MM.1S (cell line): ENCODE results near the gene CPPED1.

ENCODE experiments used
- DNase-seq: peaks from one replicate; pipeline ENCODE4 v3.0.0-alpha.2; 2015
- H2AFZ ChIP-seq: fragments of 300-600 bp; sonication (generic); 2 replicates; pipeline ENCODE4 v1.6.0; 2016; ENCODE audit warnings: antibody characterized with exemption, low read length
- H3F3A ChIP-seq: fragments of 300-600 bp; sonication (generic); 2 replicates; pipeline ENCODE4 v1.6.1; 2016; ENCODE audit warnings: mild to moderate bottlenecking, antibody characterized with exemption, low read length, moderate library complexity, mixed read lengths; ENCODE audit not compliant: insufficient read depth
- H3K27ac ChIP-seq: fragments of 300-600 bp; sonication (generic); 2 replicates; pipeline ENCODE4 v1.5.1; 2016; ENCODE audit warnings: mild to moderate bottlenecking, low read length
- H3K27me3 ChIP-seq: fragments of 300-600 bp; sonication (generic); replicated peaks from 2 replicates; pipeline ENCODE4 v1.6.0; 2016; ENCODE audit warnings: low read length; ENCODE audit not compliant: insufficient read depth
- H3K36me3 ChIP-seq: fragments of 300-600 bp; sonication (generic); replicated peaks from 2 replicates; pipeline ENCODE4 v1.6.1; 2016; ENCODE audit warnings: mild to moderate bottlenecking, low read length, mixed read lengths; ENCODE audit not compliant: insufficient read depth
- H3K4me1 ChIP-seq: fragments of 300-600 bp; sonication (generic); 2 replicates; pipeline ENCODE4 v1.6.1; 2016; ENCODE audit warnings: low read length, mixed read lengths
- H3K4me2 ChIP-seq: fragments of 300-600 bp; sonication (generic); 2 replicates; pipeline ENCODE4 v1.6.0; 2016; ENCODE audit warnings: low read depth, low read length
- H3K4me3 ChIP-seq: fragments of 300-600 bp; sonication (generic); 2 replicates; pipeline ENCODE4 v1.5.1; 2016; ENCODE audit warnings: low read length, mixed read lengths
- H3K79me2 ChIP-seq: fragments of 300-600 bp; sonication (generic); 2 replicates; pipeline ENCODE4 v1.6.1; 2016; ENCODE audit warnings: mixed run types, low read length, mixed read lengths
- H3K9ac ChIP-seq: fragments of 300-600 bp; sonication (generic); 2 replicates; pipeline ENCODE4 v1.6.1; 2016; ENCODE audit warnings: low read length, mixed read lengths
- H3K9me2 ChIP-seq: fragments of 300-600 bp; sonication (generic); replicated peaks from 2 replicates; pipeline ENCODE4 v1.6.1; 2016; ENCODE audit warnings: mild to moderate bottlenecking, low read length, mixed read lengths; ENCODE audit not compliant: insufficient read depth
- H3K9me3 ChIP-seq: fragments of 300-600 bp; sonication (generic); replicated peaks from 2 replicates; pipeline ENCODE4 v1.6.1; 2016; ENCODE audit warnings: mild to moderate bottlenecking, low read length, mixed read lengths; ENCODE audit not compliant: insufficient read depth
- H4K20me1 ChIP-seq: fragments of 300-600 bp; sonication (generic); 2 replicates; pipeline ENCODE4 v1.6.1; 2016; ENCODE audit warnings: mild to moderate bottlenecking, low read length, moderate library complexity, mixed read lengths; ENCODE audit not compliant: insufficient read depth
- CTCF ChIP-seq: fragments of 300-600 bp; sonication (generic); IDR thresholded peaks from 2 replicates; pipeline ENCODE4 v1.5.1; 2016; ENCODE audit warnings: antibody characterized with exemption, low read length, mixed read lengths
- EZH2 ChIP-seq: fragments of 300-600 bp; sonication (generic); optimal IDR thresholded peaks from 2 replicates; pipeline ENCODE3; 2017; ENCODE audit warnings: low read depth, mild to moderate bottlenecking, antibody characterized with exemption, low read length, mixed read lengths
- EZH2phosphoT487 ChIP-seq: fragments of 300-600 bp; sonication (generic); IDR thresholded peaks from 2 replicates; pipeline ENCODE4 v1.6.1; 2018; ENCODE audit warnings: antibody characterized with exemption, low read length

CPPED1 gene

GRCh38 chr16:12752159-12752558, 51.5 kb downstream of the CPPED1 start:
- no peaks in the 10 kb centered on the region for H3K9me3 ChIP-seq
- H2AFZ ChIP-seq: no peak overlapping the region
- no peak overlapping the region for H3K4me2 ChIP-seq
- H3K79me2 ChIP-seq: no peaks in the 10 kb centered on the region
- no peaks in the 10 kb centered on the region for H3K9me2 ChIP-seq
- H3K27ac ChIP-seq: no peak overlapping the region
- H3K36me3 ChIP-seq: no peaks in the 10 kb centered on the region
- H4K20me1 ChIP-seq: no peaks in the 10 kb centered on the region
- H3K4me1 ChIP-seq: no peaks in the 10 kb centered on the region
- no peak overlapping the region for H3K9ac ChIP-seq
- H3K27me3 ChIP-seq: no peaks in the 10 kb centered on the region
- H3F3A ChIP-seq: no peaks in the 10 kb centered on the region
- TF ChIP-seq EZH2phosphoT487: no peak
- TF ChIP-seq EZH2: no peak
- no peak for TF ChIP-seq CTCF
- DNase-seq: no peak
- H3K4me3 ChIP-seq: no peak overlapping the region

- H2AFZ ChIP-seq: no peak overlapping the region
- no peak overlapping the region for H3K27ac ChIP-seq
- no peaks in the 10 kb centered on the region for H3K27me3 ChIP-seq
- H3K4me3 ChIP-seq: no peak overlapping the region
- H3K4me2 ChIP-seq: no peak overlapping the region
- H3K36me3 ChIP-seq: no peaks in the 10 kb centered on the region
- H3K9me2 ChIP-seq: no peaks in the 10 kb centered on the region
- no peaks in the 10 kb centered on the region for H3K4me1 ChIP-seq
- DNase-seq: no peak
- TF ChIP-seq EZH2phosphoT487 (no peak), CTCF (no peak), EZH2 (no peak)
- no peak overlapping the region for H3K9ac ChIP-seq
- no peaks in the 10 kb centered on the region for H3K79me2 ChIP-seq
- no peaks in the 10 kb centered on the region for H4K20me1 ChIP-seq
- no peaks in the 10 kb centered on the region for H3K9me3 ChIP-seq
- no peaks in the 10 kb centered on the region for H3F3A ChIP-seq
These were observed 53.2 kb downstream of the CPPED1 start for GRCh38 chr16:12750554-12750918.

GRCh38 chr16:12749076-12749475, 54.6 kb downstream of the CPPED1 start:
- no peaks in the 10 kb centered on the region for H3K27me3 ChIP-seq
- H3K79me2 ChIP-seq: no peaks in the 10 kb centered on the region
- TF ChIP-seq EZH2phosphoT487 (no peak), EZH2 (no peak), CTCF (no peak)
- H3K9me2 ChIP-seq: no peaks in the 10 kb centered on the region
- no peaks in the 10 kb centered on the region for H3K36me3 ChIP-seq
- no peaks in the 10 kb centered on the region for H4K20me1 ChIP-seq
- no peaks in the 10 kb centered on the region for H3F3A ChIP-seq
- H2AFZ ChIP-seq: no peak overlapping the region
- H3K4me3 ChIP-seq: no peak overlapping the region
- no peaks in the 10 kb centered on the region for H3K9me3 ChIP-seq
- H3K27ac ChIP-seq: no peak overlapping the region
- no peak for DNase-seq
- no peak overlapping the region for H3K9ac ChIP-seq
- no peaks in the 10 kb centered on the region for H3K4me1 ChIP-seq
- no peak overlapping the region for H3K4me2 ChIP-seq
